ENCODE data around the gene SORL1.
"Not testable (repeated sequence)": the region's sequence is repeated elsewhere in the genome, so short reads cannot be mapped to it uniquely, and the experiment has no call there.

The SORL1 gene

DNA sequence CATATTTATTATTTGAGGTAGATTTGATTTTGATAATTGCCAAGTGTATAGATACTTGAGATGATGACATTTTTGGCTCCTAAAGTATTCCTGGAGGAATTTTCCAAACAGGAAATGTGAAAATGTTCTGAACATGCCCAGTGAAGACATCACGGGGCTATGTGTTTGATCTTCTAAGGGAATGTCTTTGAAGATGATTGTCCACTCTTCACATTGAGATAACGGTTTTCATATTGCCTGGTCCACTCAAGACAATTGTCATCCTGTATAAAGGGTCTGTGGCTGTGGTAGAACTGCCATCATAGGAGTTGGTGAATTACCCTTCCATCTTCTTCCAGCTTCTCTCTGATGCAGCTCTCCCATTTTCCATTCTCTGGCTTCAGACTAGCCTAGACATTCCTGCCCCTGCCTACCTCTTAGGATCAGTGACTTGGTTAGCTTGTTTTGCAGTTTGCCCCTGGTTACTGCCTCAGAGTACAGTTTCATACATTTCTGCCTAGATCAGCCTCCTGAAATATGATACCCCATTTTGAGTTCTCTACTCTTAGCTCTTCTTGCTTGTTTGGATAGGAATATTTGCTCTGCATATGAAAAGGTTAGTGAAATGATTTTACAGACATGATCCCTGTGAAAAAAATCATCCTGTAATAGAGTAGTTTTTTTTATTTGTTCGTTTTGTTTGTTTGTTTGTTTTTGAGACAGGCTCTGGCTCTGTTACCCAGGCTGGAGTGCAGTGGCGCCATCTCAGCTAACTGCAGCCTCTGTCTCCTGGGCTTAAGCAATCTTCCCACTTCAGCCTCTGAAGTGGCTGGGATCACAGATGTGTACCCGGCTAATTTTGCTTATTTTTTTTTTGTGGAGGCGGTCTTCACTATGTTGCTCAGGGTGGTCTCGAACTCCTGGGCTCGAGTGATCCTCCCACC is 112.0 kb downstream of the SORL1 start:
- WGBS (ENCODE audit: insufficient coverage, insufficient read length), result no CpG with 5 or more reads among the region's 8 CpGs
- H3K4me3 ChIP-seq (ENCODE audit: low read length), result no peak overlapping the region
- H3K27ac ChIP-seq (ENCODE audit: low read length), result no peak overlapping the region
- peaks cover 6% of the 10 kb centered on the region for H3K36me3 ChIP-seq (ENCODE audit: control insufficient read depth, insufficient read depth, low read length)
- no peak for DNase-seq (ENCODE audit: low read depth, low spot score)
- H3K4me1 ChIP-seq (ENCODE audit: control insufficient read depth, insufficient read depth, low read length), result peaks cover 2% of the 10 kb centered on the region; the same call in 1 of the 2 replicates
- no peaks in the 10 kb centered on the region for H3K9me3 ChIP-seq (ENCODE audit: control insufficient read depth, insufficient read depth, low read length)
- H3K27me3 ChIP-seq (ENCODE audit: control insufficient read depth, insufficient read depth, low read length), result no peaks in the 10 kb centered on the region

DNA sequence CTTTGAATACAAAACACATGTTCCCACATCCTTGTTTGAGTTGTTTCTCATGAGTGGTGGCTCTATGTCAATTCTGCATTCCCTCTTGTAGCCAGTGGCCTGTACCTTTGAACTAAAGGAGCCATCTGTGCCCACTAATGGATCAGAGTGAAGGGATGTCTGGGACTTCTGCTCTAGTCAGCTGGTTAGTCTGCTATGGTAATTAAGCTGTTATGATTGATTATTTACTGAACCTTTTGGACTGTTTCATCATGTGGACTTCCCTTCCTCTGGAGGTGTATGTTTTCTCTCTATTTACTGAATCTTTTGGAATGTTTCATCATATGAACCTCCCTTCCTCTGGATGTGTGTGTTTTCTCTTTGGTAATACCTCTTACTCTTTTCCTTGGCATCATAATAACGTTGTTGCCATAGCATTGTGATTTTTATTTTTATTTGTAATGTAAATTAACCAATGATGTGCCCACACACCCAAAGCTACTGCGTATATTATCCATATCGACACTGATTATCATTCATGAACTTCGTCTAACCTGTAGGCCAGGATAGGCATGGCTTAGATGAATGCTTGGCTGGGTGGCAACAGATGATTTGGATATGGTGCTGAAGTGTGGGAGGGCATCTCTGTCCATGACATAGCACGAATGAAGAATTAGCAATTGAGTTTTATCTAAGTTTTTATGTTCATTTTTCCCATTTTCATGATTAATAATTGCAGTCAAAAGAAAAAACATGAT is 113.0 kb downstream of the SORL1 start:
- H3K27ac ChIP-seq (ENCODE audit: low read length), result no peak overlapping the region
- WGBS (ENCODE audit: insufficient coverage, insufficient read length), result no CpG with 5 or more reads among the region's 5 CpGs
- no peaks in the 10 kb centered on the region for H3K9me3 ChIP-seq (ENCODE audit: control insufficient read depth, insufficient read depth, low read length)
- peaks cover 6% of the 10 kb centered on the region for H3K36me3 ChIP-seq (ENCODE audit: control insufficient read depth, insufficient read depth, low read length)
- H3K4me3 ChIP-seq (ENCODE audit: low read length), result no peak overlapping the region
- no peak for DNase-seq (ENCODE audit: low read depth, low spot score)
- peaks cover 2% of the 10 kb centered on the region; the same call in 1 of the 2 replicates for H3K4me1 ChIP-seq (ENCODE audit: control insufficient read depth, insufficient read depth, low read length)
- H3K27me3 ChIP-seq (ENCODE audit: control insufficient read depth, insufficient read depth, low read length), result no peaks in the 10 kb centered on the region

DNA sequence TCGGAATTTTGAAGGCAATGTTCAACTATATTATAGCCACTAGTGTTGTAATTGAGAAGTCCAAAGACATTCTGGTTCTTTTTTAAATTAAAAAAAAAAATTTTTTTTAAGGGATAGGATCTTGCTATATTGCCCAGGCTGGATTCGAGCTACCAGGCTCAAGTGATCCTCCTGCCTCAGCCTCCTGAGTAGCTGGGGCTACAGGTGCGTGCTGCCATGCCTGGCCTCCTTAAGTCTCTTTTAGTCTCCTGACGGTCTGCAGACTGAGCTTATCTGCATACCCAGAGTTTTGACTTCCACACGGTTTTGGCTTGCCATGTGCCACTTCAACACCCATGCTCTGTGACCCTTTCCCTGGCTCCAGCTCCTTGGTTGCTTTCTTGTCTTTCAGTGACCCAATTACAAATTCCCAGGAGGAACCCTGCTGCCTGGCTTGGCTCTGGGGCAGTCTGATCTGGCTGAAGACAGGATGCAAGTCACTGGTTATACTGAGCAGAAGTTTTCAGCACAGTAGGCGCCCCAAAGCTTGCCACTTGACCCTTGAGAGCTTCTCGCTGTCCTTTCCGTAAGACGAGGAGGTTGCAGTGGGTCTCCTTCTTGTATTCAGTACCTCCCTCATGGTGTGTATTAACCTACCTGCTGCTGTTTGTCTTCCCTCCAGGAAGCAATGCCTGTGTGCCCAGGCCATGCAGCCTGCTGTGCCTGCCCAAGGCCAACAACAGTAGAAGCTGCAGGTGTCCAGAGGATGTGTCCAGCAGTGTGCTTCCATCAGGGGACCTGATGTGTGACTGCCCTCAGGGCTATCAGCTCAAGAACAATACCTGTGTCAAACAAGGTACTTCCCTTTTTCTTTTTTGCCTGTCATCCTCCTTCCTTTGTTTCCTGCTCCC is 114.4 kb downstream of the SORL1 start:
- H3K4me1 ChIP-seq (ENCODE audit: control insufficient read depth, insufficient read depth, low read length), result peaks cover 2% of the 10 kb centered on the region; the same call in 1 of the 2 replicates
- no peak overlapping the region for H3K4me3 ChIP-seq (ENCODE audit: low read length)
- peaks cover 6% of the 10 kb centered on the region for H3K36me3 ChIP-seq (ENCODE audit: control insufficient read depth, insufficient read depth, low read length)
- no peaks in the 10 kb centered on the region for H3K9me3 ChIP-seq (ENCODE audit: control insufficient read depth, insufficient read depth, low read length)
- no peak overlapping the region for H3K27ac ChIP-seq (ENCODE audit: low read length)
- no CpG with 5 or more reads among the region's 9 CpGs for WGBS (ENCODE audit: insufficient coverage, insufficient read length)
- no peak for DNase-seq (ENCODE audit: low read depth, low spot score)
- no peaks in the 10 kb centered on the region for H3K27me3 ChIP-seq (ENCODE audit: control insufficient read depth, insufficient read depth, low read length)

DNA sequence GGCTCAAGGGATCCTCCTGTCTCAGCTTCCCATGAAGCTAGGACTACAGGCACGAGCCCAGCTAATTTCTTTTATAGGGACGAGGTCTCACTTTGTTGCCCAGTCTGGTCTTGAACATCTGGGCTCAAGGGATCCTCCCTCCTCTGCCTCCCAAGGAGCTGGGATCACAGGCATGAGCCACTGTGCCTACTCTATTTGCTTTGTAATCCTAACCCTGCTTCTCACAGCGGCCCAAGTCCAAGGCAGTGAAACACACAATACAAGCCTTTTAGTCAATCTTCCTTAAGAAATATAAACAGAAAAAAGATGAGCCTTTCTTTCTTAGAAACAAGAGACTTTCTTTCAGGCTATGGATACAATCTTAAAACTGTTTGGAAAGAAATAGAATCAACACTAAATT is 115.9 kb downstream of the SORL1 start:
- no peak for DNase-seq (ENCODE audit: low read depth, low spot score)
- H3K27me3 ChIP-seq (ENCODE audit: control insufficient read depth, insufficient read depth, low read length), result no peaks in the 10 kb centered on the region
- no peak overlapping the region for H3K4me3 ChIP-seq (ENCODE audit: low read length)
- H3K36me3 ChIP-seq (ENCODE audit: control insufficient read depth, insufficient read depth, low read length), result peaks cover 6% of the 10 kb centered on the region
- no CpG with 5 or more reads among the region's 3 CpGs for WGBS (ENCODE audit: insufficient coverage, insufficient read length)
- no peak overlapping the region for H3K27ac ChIP-seq (ENCODE audit: low read length)
- peaks cover 2% of the 10 kb centered on the region; the same call in 1 of the 2 replicates for H3K4me1 ChIP-seq (ENCODE audit: control insufficient read depth, insufficient read depth, low read length)
- no peaks in the 10 kb centered on the region for H3K9me3 ChIP-seq (ENCODE audit: control insufficient read depth, insufficient read depth, low read length)

DNA sequence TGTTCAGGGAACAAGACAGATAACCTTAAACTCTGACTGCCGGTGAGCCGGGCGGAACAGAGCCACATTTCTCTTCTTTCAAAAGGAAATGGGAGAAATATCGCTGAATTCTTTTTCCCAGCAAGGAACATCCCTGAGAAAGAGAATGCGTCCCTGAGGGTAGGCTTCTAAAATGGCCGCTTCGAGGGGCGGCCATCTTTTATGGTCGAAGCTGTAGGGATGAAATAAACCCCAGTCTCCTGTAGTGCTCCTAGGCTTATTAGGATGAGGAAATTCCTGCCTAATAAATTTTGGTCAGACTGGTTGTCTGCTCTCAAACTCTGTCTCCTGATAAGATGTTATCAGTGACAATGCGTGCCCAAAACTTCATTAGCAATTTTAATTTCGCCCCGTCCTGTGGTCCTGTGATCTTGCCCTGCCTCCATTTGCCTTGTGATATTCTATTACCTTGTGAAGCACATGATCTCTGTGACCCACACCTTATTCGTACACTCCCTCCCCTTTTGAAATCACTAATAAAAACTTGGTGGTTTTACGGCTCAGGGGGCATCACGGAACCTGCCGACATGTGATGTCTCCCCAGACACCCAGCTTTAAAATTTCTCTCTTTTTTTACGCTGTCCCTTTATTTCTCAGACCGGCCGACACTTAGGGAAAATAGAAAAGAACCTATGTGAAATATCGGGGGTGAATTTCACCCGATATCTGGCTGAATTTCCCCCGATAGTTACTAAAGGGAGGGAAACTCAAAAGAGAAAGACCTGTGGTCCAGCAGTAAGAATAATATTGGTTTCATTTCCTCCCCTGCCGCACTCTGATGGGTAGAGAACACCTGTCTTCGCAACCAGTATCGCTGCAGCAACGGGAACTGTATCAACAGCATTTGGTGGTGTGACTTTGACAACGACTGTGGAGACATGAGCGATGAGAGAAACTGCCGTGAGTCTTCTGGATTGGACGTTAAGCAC is 117.5 kb downstream of the SORL1 start:
- not testable (repeated sequence) for H3K4me1 ChIP-seq (ENCODE audit: control insufficient read depth, insufficient read depth, low read length); H3K4me3 ChIP-seq (ENCODE audit: low read length); H3K27me3 ChIP-seq (ENCODE audit: control insufficient read depth, insufficient read depth, low read length); DNase-seq (ENCODE audit: low read depth, low spot score); H3K9me3 ChIP-seq (ENCODE audit: control insufficient read depth, insufficient read depth, low read length); H3K27ac ChIP-seq (ENCODE audit: low read length)
- WGBS (ENCODE audit: insufficient coverage, insufficient read length), result no CpG with 5 or more reads among the region's 30 CpGs
- H3K36me3 ChIP-seq (ENCODE audit: control insufficient read depth, insufficient read depth, low read length), result peaks cover 10% of the 10 kb centered on the region

DNA sequence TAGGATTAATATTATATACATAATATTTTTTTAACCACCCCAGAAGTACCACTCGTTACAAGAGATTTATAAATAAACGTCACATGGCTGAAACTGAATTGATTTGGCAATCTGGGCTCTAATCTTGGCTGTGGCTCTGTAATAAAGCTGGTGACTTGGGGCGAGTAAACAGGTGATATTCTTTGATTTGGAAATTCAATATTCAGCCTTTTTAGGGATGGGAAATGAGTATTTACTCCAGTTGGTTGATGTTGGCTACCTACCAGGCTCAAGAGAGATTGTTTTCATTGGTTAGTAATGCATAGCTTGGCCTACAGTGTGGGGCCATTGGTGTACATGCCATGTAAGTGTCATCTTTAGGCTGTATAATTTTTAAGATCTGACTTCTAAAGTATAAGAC is 118.3 kb downstream of the SORL1 start:
- Histone ChIP-seq H3K4me3 (ENCODE audit: low read length) (no peak overlapping the region), H3K27me3 (ENCODE audit: control insufficient read depth, insufficient read depth, low read length) (no peaks in the 10 kb centered on the region), H3K27ac (ENCODE audit: low read length) (no peak overlapping the region), H3K9me3 (ENCODE audit: control insufficient read depth, insufficient read depth, low read length) (no peaks in the 10 kb centered on the region), H3K4me1 (ENCODE audit: control insufficient read depth, insufficient read depth, low read length) (peaks cover 2% of the 10 kb centered on the region; the same call in 1 of the 2 replicates), H3K36me3 (ENCODE audit: control insufficient read depth, insufficient read depth, low read length) (peaks cover 12% of the 10 kb centered on the region)
- DNase-seq (ENCODE audit: low read depth, low spot score), result no peak
- no CpG with 5 or more reads among the region's 3 CpGs for WGBS (ENCODE audit: insufficient coverage, insufficient read length)

DNA sequence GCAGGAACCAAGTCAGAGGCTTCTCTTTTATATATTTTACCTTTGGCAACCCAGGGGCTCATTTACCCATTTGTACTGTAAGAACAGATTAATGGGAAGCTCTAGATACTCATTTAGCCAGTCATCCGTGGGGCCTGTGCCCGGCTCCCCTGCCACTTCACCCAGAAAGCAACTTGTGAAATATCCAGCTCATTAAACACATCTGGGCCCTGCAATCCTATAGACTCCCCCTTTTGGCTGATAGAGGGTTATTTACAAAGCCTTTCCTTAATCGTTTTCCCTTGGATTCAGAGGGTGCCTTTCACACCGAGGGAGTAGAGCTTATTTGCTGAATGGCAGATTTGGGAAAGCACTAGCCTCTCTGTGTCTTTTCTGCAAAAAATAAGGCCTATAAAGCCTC is 119.4 kb downstream of the SORL1 start:
- H3K4me1 ChIP-seq (ENCODE audit: control insufficient read depth, insufficient read depth, low read length), result peaks cover 2% of the 10 kb centered on the region; the same call in 1 of the 2 replicates
- H3K36me3 ChIP-seq (ENCODE audit: control insufficient read depth, insufficient read depth, low read length), result peaks cover 10% of the 10 kb centered on the region
- no peak for DNase-seq (ENCODE audit: low read depth, low spot score)
- H3K4me3 ChIP-seq (ENCODE audit: low read length), result no peak overlapping the region
- H3K27ac ChIP-seq (ENCODE audit: low read length), result no peak overlapping the region
- no peaks in the 10 kb centered on the region for H3K27me3 ChIP-seq (ENCODE audit: control insufficient read depth, insufficient read depth, low read length)
- no peaks in the 10 kb centered on the region for H3K9me3 ChIP-seq (ENCODE audit: control insufficient read depth, insufficient read depth, low read length)
- WGBS (ENCODE audit: insufficient coverage, insufficient read length), result no CpG with 5 or more reads among the region's 4 CpGs

DNA sequence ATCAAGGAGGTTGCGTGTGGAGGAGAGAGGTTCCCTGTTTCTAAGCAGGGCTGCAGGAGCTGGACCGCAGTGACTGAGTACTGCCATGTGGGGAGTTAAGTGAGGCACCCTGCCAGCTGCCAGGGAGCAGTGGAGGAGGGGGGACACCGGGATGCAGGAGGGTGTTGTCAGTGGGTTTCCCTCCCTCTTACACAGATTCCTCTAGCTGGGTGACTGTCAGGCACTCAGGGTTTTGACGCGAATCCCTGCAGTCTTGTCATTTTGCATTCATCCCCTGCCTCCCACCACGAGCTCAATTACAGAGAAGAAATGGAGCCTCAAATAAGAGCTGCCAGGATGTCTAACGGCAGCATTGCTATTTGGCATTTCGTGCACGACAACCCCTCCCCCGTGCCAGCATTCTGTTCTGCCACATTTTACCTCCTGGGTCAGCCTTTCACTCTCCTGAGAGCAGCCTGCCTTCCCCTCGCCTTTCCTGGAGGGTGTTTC is 120.5 kb downstream of the SORL1 start:
- no peak for DNase-seq (ENCODE audit: low read depth, low spot score)
- H3K36me3 ChIP-seq (ENCODE audit: control insufficient read depth, insufficient read depth, low read length), result peaks cover 9% of the 10 kb centered on the region; the same call in 1 of the 2 replicates
- H3K27ac ChIP-seq (ENCODE audit: low read length), result no peak overlapping the region
- no peak overlapping the region for H3K4me3 ChIP-seq (ENCODE audit: low read length)
- no CpG with 5 or more reads among the region's 11 CpGs for WGBS (ENCODE audit: insufficient coverage, insufficient read length)
- H3K4me1 ChIP-seq (ENCODE audit: control insufficient read depth, insufficient read depth, low read length), result no peaks in the 10 kb centered on the region
- H3K27me3 ChIP-seq (ENCODE audit: control insufficient read depth, insufficient read depth, low read length), result no peaks in the 10 kb centered on the region
- H3K9me3 ChIP-seq (ENCODE audit: control insufficient read depth, insufficient read depth, low read length), result no peaks in the 10 kb centered on the region

DNA sequence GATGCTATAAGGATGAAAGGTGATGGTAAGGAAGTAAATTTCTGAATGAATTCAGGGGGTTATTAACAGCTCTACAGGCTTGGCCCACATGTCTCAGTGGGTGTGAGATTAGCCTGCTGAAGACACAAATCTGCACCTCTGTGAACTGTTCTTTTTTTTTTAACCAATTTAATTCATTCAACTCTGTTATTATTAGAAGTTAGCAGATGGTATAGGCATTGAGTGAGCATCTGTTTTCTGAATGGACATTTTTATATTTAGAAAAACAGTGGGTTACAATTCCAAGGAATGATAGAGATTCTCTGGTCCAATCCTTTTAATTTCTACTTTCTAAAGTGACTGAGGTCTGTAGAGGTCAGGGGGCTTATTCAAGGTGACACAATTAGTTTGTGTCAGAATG is 122.7 kb downstream of the SORL1 start:
- Histone ChIP-seq H3K4me3 (ENCODE audit: low read length) (no peak overlapping the region), H3K4me1 (ENCODE audit: control insufficient read depth, insufficient read depth, low read length) (no peaks in the 10 kb centered on the region), H3K27me3 (ENCODE audit: control insufficient read depth, insufficient read depth, low read length) (no peaks in the 10 kb centered on the region), H3K27ac (ENCODE audit: low read length) (no peak overlapping the region), H3K9me3 (ENCODE audit: control insufficient read depth, insufficient read depth, low read length) (no peaks in the 10 kb centered on the region), H3K36me3 (ENCODE audit: control insufficient read depth, insufficient read depth, low read length) (peaks cover 13% of the 10 kb centered on the region; the same call in 1 of the 2 replicates)
- no peak for DNase-seq (ENCODE audit: low read depth, low spot score)

Data from iPS DF 6.9 (cell line).